Common myeloid progenitor, CD34-positive (primary cell): ENCODE data around the gene MYT1.

Source experiments
- CTCF ChIA-PET: fragments of 350-600 bp; sonication (Branson Sonifier 250); formaldehyde crosslinking; loops from one replicate; lab custom pipeline; 2021; ENCODE audit warnings: antibody characterized with exemption; lab: Charles Lee
- POLR2A ChIA-PET: fragments of 350-600 bp; sonication (Branson Sonifier 250); formaldehyde crosslinking; loops from one replicate; lab custom pipeline; 2021; ENCODE audit warnings: antibody characterized with exemption; lab: Charles Lee
- DNase-seq, 3 donors: peaks; one replicate each; pipeline versions ENCODE4 v3.0.0 to v3.0.0-alpha.2; 2013
- H3K27ac ChIP-seq, 2 experiments: 1 replicate in 1 of 2; 2 replicates in 1 of 2; pipeline ENCODE4 v1.7.0; 2013; ENCODE audit warnings: inconsistent platforms in 2 of 2, low read length in 2 of 2, mild to moderate bottlenecking in 2 of 2, low read depth in 1 of 2, moderate library complexity in 1 of 2; ENCODE audit not compliant: severe bottlenecking in 2 of 2, insufficient read depth in 1 of 2, poor library complexity in 1 of 2
- H3K27me3 ChIP-seq, 5 experiments: replicated peaks in 2 of 5; 1 replicate in 3 of 5; 2 replicates in 2 of 5; pipeline versions ENCODE4 v1.6.1 to v1.7.0; 2013; ENCODE audit warnings: low read length in 4 of 5, mild to moderate bottlenecking in 2 of 5, moderate library complexity in 2 of 5, inconsistent platforms in 1 of 5; ENCODE audit not compliant: insufficient read depth in 5 of 5, control insufficient read depth in 4 of 5
- H3K36me3 ChIP-seq, 4 experiments: 1 replicate in 2 of 4; 2 replicates in 2 of 4; pipeline versions ENCODE4 v1.6.1 to v1.7.0; 2013; ENCODE audit warnings: low read length in 3 of 4, control low read depth in 1 of 4, mild to moderate bottlenecking in 1 of 4; ENCODE audit not compliant: control insufficient read depth in 4 of 4, insufficient read depth in 4 of 4
- H3K4me1 ChIP-seq, 4 experiments: 1 replicate in 3 of 4; 2 replicates in 1 of 4; pipeline versions ENCODE4 v1.6.1 to v1.7.1; 2013; ENCODE audit warnings: low read length in 3 of 4, mild to moderate bottlenecking in 3 of 4, control low read depth in 1 of 4, inconsistent platforms in 1 of 4, moderate library complexity in 1 of 4; ENCODE audit not compliant: control insufficient read depth in 4 of 4, insufficient read depth in 4 of 4; ENCODE audit errors: control extremely low read depth in 1 of 4
- H3K4me3 ChIP-seq, 7 experiments: 1 replicate in 4 of 7; 2 replicates in 3 of 7; pipeline versions ENCODE4 v1.5.1 to v1.7.0; 2013; ENCODE audit warnings: mild to moderate bottlenecking in 7 of 7, low read length in 6 of 7, moderate library complexity in 6 of 7, inconsistent platforms in 2 of 7, low read depth in 2 of 7, control low read depth in 1 of 7; ENCODE audit not compliant: insufficient read depth in 4 of 7, control insufficient read depth in 1 of 7; ENCODE audit errors: extremely low read depth in 1 of 7
- H3K9me3 ChIP-seq, 5 experiments: 1 replicate in 4 of 5; 2 replicates in 1 of 5; pipeline versions ENCODE4 v1.6.1 to v1.7.1; 2013; ENCODE audit warnings: low read length in 4 of 5, mild to moderate bottlenecking in 2 of 5, inconsistent platforms in 1 of 5, low read depth in 1 of 5, moderate library complexity in 1 of 5; ENCODE audit not compliant: control insufficient read depth in 4 of 5, insufficient read depth in 2 of 5; ENCODE audit errors: control extremely low read depth in 1 of 5
- WGBS: methylation state at CpG from one replicate; pipeline ENCODE4 v1.1.5; 2013; ENCODE audit not compliant: insufficient coverage; 5-methylcytosine and 5-hydroxymethylcytosine counted together

MYT1 gene

GRCh38 chr20:64145458-64146300, 18.6 kb upstream of the MYT1 start:
- peak in 1 of 3 donors; percentile 13 for DNase-seq
- H3K27me3 ChIP-seq: no peaks in the 10 kb centered on the region
- H3K27ac ChIP-seq: no peak overlapping the region
- H3K4me3 ChIP-seq: no peak overlapping the region
- H3K9me3 ChIP-seq: peaks cover 0 to 15% (median 10%) of the 10 kb centered on the region in 5 experiments
- ChIA-PET CTCF (interaction anchor here (1.0 kb wide), 1 partner anchor 854 kb away, joined by 3 read pairs; no protein-coding TSS in a partner anchor), POLR2A (no interaction called here)
- no peaks in the 10 kb centered on the region for H3K36me3 ChIP-seq
- H3K4me1 ChIP-seq: no peaks in the 10 kb centered on the region
- WGBS: 96% methylated on average over 15 of the region's 17 CpGs

GRCh38 chr20:64146301-64146935, 17.8 kb upstream of the MYT1 start:
- no peaks in the 10 kb centered on the region for H3K36me3 ChIP-seq
- CTCF ChIA-PET: no interaction called here
- DNase-seq: no peak

GRCh38 chr20:64146936-64147477, 17.2 kb upstream of the MYT1 start:
- WGBS: 95% methylated on average over 7 of the region's 12 CpGs
- no peak for DNase-seq
- no peak overlapping the region for H3K4me3 ChIP-seq
- CTCF ChIA-PET: no interaction called here
- H3K9me3 ChIP-seq: peaks cover 0 to 15% (median 10%) of the 10 kb centered on the region in 5 experiments
- POLR2A ChIA-PET: no interaction called here
- no peaks in the 10 kb centered on the region for H3K36me3 ChIP-seq
- H3K27ac ChIP-seq: no peak overlapping the region
- no peaks in the 10 kb centered on the region for H3K4me1 ChIP-seq
- H3K27me3 ChIP-seq: no peaks in the 10 kb centered on the region

More at GRCh38 chr20:64146301-64146935, 17.8 kb upstream of the MYT1 start:
- POLR2A ChIA-PET: no interaction called here
- no peak overlapping the region for H3K4me3 ChIP-seq
- H3K27ac ChIP-seq: no peak overlapping the region
- no peaks in the 10 kb centered on the region for H3K4me1 ChIP-seq
- peaks cover 0 to 15% (median 10%) of the 10 kb centered on the region in 5 experiments for H3K9me3 ChIP-seq
- no peaks in the 10 kb centered on the region for H3K27me3 ChIP-seq
- WGBS: 90% methylated on average over 6 of the region's 7 CpGs

GRCh38 chr20:64148581-64148980, 15.7 kb upstream of the MYT1 start:
- H3K4me3 ChIP-seq: no peak overlapping the region
- 93% methylated on average over 4 of the region's 5 CpGs for WGBS
- H3K36me3 ChIP-seq: no peaks in the 10 kb centered on the region
- H3K4me1 ChIP-seq: no peaks in the 10 kb centered on the region
- ChIA-PET CTCF (no interaction called here), POLR2A (no interaction called here)
- H3K27me3 ChIP-seq: no peaks in the 10 kb centered on the region
- H3K9me3 ChIP-seq: peaks cover 0 to 15% (median 10%) of the 10 kb centered on the region in 5 experiments
- DNase-seq: no peak
- H3K27ac ChIP-seq: no peak overlapping the region

GRCh38 chr20:64149141-64149540, 15.1 kb upstream of the MYT1 start:
- H3K9me3 ChIP-seq: peaks cover 0 to 15% (median 10%) of the 10 kb centered on the region in 5 experiments
- H3K27ac ChIP-seq: no peak overlapping the region
- no peak for DNase-seq
- no peaks in the 10 kb centered on the region for H3K27me3 ChIP-seq
- ChIA-PET CTCF (no interaction called here), POLR2A (no interaction called here)
- H3K4me3 ChIP-seq: no peak overlapping the region
- 86% methylated on average over 6 of the region's 7 CpGs for WGBS
- H3K4me1 ChIP-seq: no peaks in the 10 kb centered on the region
- no peaks in the 10 kb centered on the region for H3K36me3 ChIP-seq

GRCh38 chr20:64149809-64150560, 14.3 kb upstream of the MYT1 start:
- 94% methylated on average over 20 of the region's 26 CpGs for WGBS
- H3K4me3 ChIP-seq: no peak overlapping the region
- H3K4me1 ChIP-seq: no peaks in the 10 kb centered on the region
- H3K9me3 ChIP-seq: peaks cover 0 to 12% (median 7%) of the 10 kb centered on the region in 5 experiments
- CTCF ChIA-PET: interaction anchor here (1.5 kb wide), 1 partner anchor 10 kb away, joined by 3 read pairs; no protein-coding TSS in a partner anchor
- no peak overlapping the region for H3K27ac ChIP-seq
- H3K27me3 ChIP-seq: no peaks in the 10 kb centered on the region
- peak in 1 of 3 donors; percentile 15 for DNase-seq
- no peaks in the 10 kb centered on the region for H3K36me3 ChIP-seq
- POLR2A ChIA-PET: no interaction called here
